Measurements from ENCODE around the gene IER3. TPM values are rescaled to one million over a fixed set of nuclear protein-coding genes. Genes with fewer than 3 reads are reported as not detected.
"Not testable (repeated sequence)": the region's sequence is repeated elsewhere in the genome, so short reads cannot be mapped to it uniquely, and the experiment has no call there.

Gene IER3
- polyA plus RNA-seq, 2 of the 4 experiments (the other 2 are of a cell fraction) = 104 to 202 TPM

DNA sequence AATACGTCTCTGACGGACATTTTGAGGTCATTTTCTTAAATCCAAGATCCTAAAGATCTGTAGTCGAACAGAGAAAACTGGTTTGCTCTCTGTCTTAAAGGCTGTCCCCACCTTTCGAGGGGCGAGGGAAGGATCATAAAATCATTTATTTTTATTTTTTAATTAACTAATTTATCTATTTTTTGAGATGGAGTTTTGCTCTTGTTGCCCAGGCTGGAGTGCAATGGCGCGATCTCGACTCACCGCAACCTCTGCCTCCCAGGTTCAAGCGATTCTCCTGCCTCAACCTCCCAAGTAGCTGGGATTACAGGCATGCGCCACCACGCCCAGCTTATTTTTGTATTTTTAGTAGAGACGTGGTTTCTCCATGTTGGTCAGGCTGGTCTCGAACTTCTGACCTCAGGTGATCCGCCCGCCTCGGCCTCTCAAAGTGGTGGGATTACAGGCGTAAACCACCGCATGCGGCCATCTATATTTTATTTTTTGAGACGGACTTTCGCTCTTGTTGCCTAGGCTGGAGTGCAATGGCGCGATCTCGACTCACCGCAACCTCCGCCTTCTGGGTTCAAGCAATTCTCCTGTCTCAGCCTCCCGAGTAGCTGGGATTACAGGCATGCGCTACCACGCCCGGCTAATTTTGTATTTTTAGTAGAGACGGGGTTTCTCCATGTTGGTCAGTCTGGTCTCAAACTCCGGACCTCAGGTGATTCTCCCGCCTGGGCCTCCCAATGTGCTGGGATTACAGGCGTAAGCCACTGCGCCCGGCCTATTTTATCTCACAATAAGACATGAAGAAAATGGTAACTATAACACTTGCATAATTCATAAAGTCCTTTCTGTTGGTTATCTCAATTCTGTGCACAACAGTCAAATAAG is 26.3 kb downstream of the IER3 start:
- ATAC-seq; DNase-seq (ENCODE audit: low read depth in 1 of 2, low spot score in 1 of 2); H3K9me3 ChIP-seq; FAIRE-seq: not testable (repeated sequence)
- Histone ChIP-seq H3K27ac (peak overlapping the region; percentile 99 to 100), H3K4me1 (peaks cover 26% of the 10 kb centered on the region), H3K4me2 (peak overlapping the region; percentile 87), H3K4me3 (peak overlapping the region; percentile 52)
- 77% methylated on average over 37 of the region's 37 CpGs for WGBS (ENCODE audit: missing lambda C conversion rate)
- CTCF ChIA-PET = interaction anchor here (0.6 to 18.8 kb wide), 6 partner anchors 9 to 129 kb away, joined by 3 to 539 read pairs (median 4); partner anchors contain the start of gene DHX16
- POLR2A ChIA-PET = interaction anchor here (0.8 to 1.4 kb wide), 11 partner anchors 11 to 101 kb away, joined by 3 to 12 read pairs (median 4); partner anchors contain the start of genes FLOT1, MRPS18B, NRM and PPP1R10

DNA sequence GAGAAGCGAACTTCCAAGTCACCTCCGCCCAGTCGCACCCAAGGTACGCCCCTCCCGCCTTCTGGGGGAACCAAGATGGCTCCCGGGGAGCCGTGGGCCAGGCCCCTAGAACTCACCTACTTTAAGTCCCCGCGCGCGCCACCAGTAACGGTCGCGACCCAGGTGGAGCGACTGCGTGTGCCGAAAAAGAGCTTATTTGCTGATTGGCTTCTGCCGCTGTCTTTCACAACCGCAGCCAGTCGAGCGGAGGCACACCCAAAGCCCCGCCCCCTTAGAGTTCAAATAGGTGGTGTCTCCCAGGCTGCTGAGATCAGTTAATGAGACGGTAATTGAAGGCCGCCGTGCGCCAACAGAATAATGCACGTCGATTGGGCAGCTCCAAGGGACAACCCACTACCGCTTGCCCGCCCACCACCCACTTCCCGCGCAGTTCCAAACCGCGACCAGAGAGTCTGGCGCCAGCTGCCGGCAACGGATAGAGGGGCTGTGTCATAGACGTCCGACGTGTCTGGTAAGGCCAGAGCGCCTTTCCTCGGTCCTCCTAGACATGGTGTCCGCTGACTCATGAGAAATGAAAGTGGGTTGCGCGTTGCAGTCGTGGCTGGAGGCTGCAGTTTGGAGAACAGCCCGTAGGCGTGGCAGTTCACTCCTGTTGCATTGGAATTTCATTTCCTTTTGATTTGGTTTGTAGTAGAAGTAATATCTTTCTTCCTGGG is 27.1 kb downstream of the IER3 start, which contains the start of gene MDC1:
Gene MDC1, minus strand, starts transcription at position 153 of the 716 bp plus-strand sequence. CDS start 2,106 bp downstream, outside the sequence.
- H3K4me1 ChIP-seq = peaks cover 22% of the 10 kb centered on the region
- TF ChIP-seq POLR2A (IDR thresholded peaks at IDR 0.05; ENCODE audit: low read length) = 0 out of 2 replicates have a peak, but pooled peaks have one; percentile 32
- peak; percentile 20; the same call in 1 of the 2 replicates for TF ChIP-seq PHF8 (IDR thresholded peaks at IDR 0.05; ENCODE audit: borderline replicate concordance, low read depth)
- TF ChIP-seq, protein P1, sequence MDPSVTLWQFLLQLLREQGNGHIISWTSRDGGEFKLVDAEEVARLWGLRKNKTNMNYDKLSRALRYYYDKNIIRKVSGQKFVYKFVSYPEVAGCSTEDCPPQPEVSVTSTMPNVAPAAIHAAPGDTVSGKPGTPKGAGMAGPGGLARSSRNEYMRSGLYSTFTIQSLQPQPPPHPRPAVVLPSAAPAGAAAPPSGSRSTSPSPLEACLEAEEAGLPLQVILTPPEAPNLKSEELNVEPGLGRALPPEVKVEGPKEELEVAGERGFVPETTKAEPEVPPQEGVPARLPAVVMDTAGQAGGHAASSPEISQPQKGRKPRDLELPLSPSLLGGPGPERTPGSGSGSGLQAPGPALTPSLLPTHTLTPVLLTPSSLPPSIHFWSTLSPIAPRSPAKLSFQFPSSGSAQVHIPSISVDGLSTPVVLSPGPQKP (IDR thresholded peaks at IDR 0.05; ENCODE audit: low read depth, low read length) = no peak
- TF ChIP-seq HOXA7 (CRISPR knock-in tag; IDR thresholded peaks at IDR 0.05) = no peak
- peak; percentile 69 to 82 for TF ChIP-seq JUN (IDR thresholded peaks at IDR 0.05)
- no peak for TF ChIP-seq FOSL2 (IDR thresholded peaks at IDR 0.05)
- TF ChIP-seq FOSL2 (CRISPR knock-in tag; IDR thresholded peaks at IDR 0.05) = peak; percentile 85
- 0 out of 3 replicates have a peak, but pooled peaks have one; percentile 57 for TF ChIP-seq BCL3 (IDR thresholded peaks at IDR 0.05)
- TF ChIP-seq MYC (IDR thresholded peaks at IDR 0.05; ENCODE audit: borderline replicate concordance, low read length) = peak; percentile 29; the same call in 1 of the 2 replicates
- TF ChIP-seq E2F6 (IDR thresholded peaks at IDR 0.05; ENCODE audit: borderline replicate concordance, low read depth) = peak; percentile 60; the same call in 1 of the 2 replicates
- TF ChIP-seq PBX3 (IDR thresholded peaks at IDR 0.05) = peak; percentile 94
- TF ChIP-seq MAFK (IDR thresholded peaks at IDR 0.05; ENCODE audit: partially characterized antibody) = peak; percentile 99
- 0 out of 2 replicates have a peak, but pooled peaks have one; percentile 19 for TF ChIP-seq JUNB (IDR thresholded peaks at IDR 0.05)
- no peak for TF ChIP-seq CBX8 (IDR thresholded peaks at IDR 0.05)
- under 1% methylated on average over 21 of the region's 48 CpGs for WGBS (ENCODE audit: missing lambda C conversion rate)
- DNase-seq (ENCODE audit: low read depth in 1 of 2, low spot score in 1 of 2) = peak; percentile 84 to 100
- peak within 1 kb of the TSS; percentile 63 for H3K4me3 ChIP-seq
- ChIA-PET CTCF (interaction anchor here (0.6 to 18.8 kb wide), 7 partner anchors 10 to 129 kb away, joined by 3 to 539 read pairs (median 3); partner anchors contain the start of gene DHX16), POLR2A (interaction anchor here (0.6 to 1.4 kb wide), 14 partner anchors 10 to 102 kb away, joined by 3 to 12 read pairs (median 4); partner anchors contain the start of genes FLOT1, MRPS18B, NRM and PPP1R10)
- no peaks in the 10 kb centered on the region for H3K9me3 ChIP-seq
- peak; percentile 83 to 87 for ATAC-seq
- H3K27ac ChIP-seq = peak within 1 kb of the TSS; percentile 99 to 100
- FAIRE-seq = no peak
- peak within 1 kb of the TSS; percentile 87 for H3K4me2 ChIP-seq

GRCh38 chr6:30716879-30717128 is 27.5 kb downstream of the IER3 start:
- Histone ChIP-seq H3K4me3 (peak overlapping the region; percentile 63), H3K9me3 (no peaks in the 10 kb centered on the region), H3K4me1 (peaks cover 22% of the 10 kb centered on the region), H3K27ac (peak overlapping the region; percentile 95 to 97), H3K4me2 (peak overlapping the region; percentile 87)
- 0% methylated on average over 8 of the region's 8 CpGs for WGBS (ENCODE audit: missing lambda C conversion rate)
- POLR2A ChIA-PET = interaction anchor here (0.6 to 1.4 kb wide), 13 partner anchors 9 to 102 kb away, joined by 3 to 12 read pairs (median 4); partner anchors contain the start of genes FLOT1, MRPS18B, NRM and PPP1R10
- FAIRE-seq = no peak
- CTCF ChIA-PET = interaction anchor here (0.8 to 18.8 kb wide), 6 partner anchors 10 to 39 kb away, joined by 3 to 539 read pairs (median 3); partner anchors contain the start of gene DHX16
- no peak for DNase-seq (ENCODE audit: low read depth in 1 of 2, low spot score in 1 of 2)
- TF ChIP-seq MAZ (IDR thresholded peaks at IDR 0.05; ENCODE audit: borderline replicate concordance, low read depth, low read length) = no peak
- 0 out of 2 replicates have a peak, but pooled peaks have one; percentile 43 for TF ChIP-seq HOXB13 (CRISPR knock-in tag; IDR thresholded peaks at IDR 0.05; ENCODE audit: low read depth)
- ATAC-seq = no peak; a peak in 1 of 6 replicates
